GM12878 (cell line): ENCODE results near the gene OVCA2. TPM values are rescaled to one million over a fixed set of nuclear protein-coding genes. Genes with fewer than 3 reads are reported as not detected.

Source experiments
- HDGF ChIP-seq: fragments of 450-650 bp; IDR thresholded peaks from 2 replicates; pipeline ENCODE4 v1.6.1; 2016; ENCODE audit warnings: antibody characterized with exemption
- JUND ChIP-seq: IDR thresholded peaks from 2 replicates; pipeline ENCODE4 v1.6.1; 2012; ENCODE audit warnings: low read depth, mild to moderate bottlenecking, low read length, improper control_type of control experiment, moderate library complexity
- MAX ChIP-seq: IDR thresholded peaks from 2 replicates; pipeline ENCODE4 v1.6.1; 2012; ENCODE audit warnings: low read depth, low read length, improper control_type of control experiment
- MEF2B ChIP-seq: fragments of 450-650 bp; IDR thresholded peaks from 2 replicates; pipeline ENCODE4 v1.6.1; 2018; ENCODE audit warnings: mild to moderate bottlenecking, moderate library complexity; ENCODE audit not compliant: partially characterized antibody, poor library complexity, severe bottlenecking
- MYC ChIP-seq: IDR thresholded peaks from 2 replicates; pipeline ENCODE4 v1.6.1; 2011; ENCODE audit warnings: mild to moderate bottlenecking, low read length, moderate library complexity, inconsistent platforms; ENCODE audit not compliant: insufficient read depth, insufficient replicate concordance, insufficient read length, severe bottlenecking
- NKRF ChIP-seq: fragments of 450-650 bp; conservative IDR thresholded peaks from 2 replicates; pipeline ENCODE4 v1.6.1; 2017; ENCODE audit warnings: mild to moderate bottlenecking, moderate library complexity
- RFX5 ChIP-seq: IDR thresholded peaks from 2 replicates; pipeline ENCODE4 v1.6.1; 2011; ENCODE audit warnings: low read depth, low read length, improper control_type of control experiment
- RUNX3 ChIP-seq: IDR thresholded peaks from 2 replicates; pipeline ENCODE4 v1.6.1; 2012; ENCODE audit warnings: low read length, inconsistent platforms
- WRNIP1 ChIP-seq: IDR thresholded peaks from 2 replicates; pipeline ENCODE4 v1.6.1; 2011; ENCODE audit warnings: low read depth, low read length, improper control_type of control experiment, borderline replicate concordance
- ZNF592 ChIP-seq: fragments of 450-650 bp; IDR thresholded peaks from 2 replicates; pipeline ENCODE4 v1.6.1; 2017; ENCODE audit warnings: mild to moderate bottlenecking, moderate library complexity
- polyA plus RNA-seq, 11 experiments: library from polyadenylated mRNA; depleted of rRNA in 4 of 11; unstranded in 6 of 11; stranded (reverse) in 5 of 11; fragments of >200 nt; fragmentation: Nextera tagmentation in 4 of 11; fragmentation: Illumina TruSeq in 1 of 11; extraction: Ambion mirVana in 4 of 11; extraction: Trizol in 1 of 11; gene quantifications; 1 replicate in 1 of 11; 2 replicates in 10 of 11; pipeline versions ENCODE4 v1.2.1 to v1.2.3, GENCODE V29; 2011 to 2016; ENCODE audit warnings: inconsistent platforms in 2 of 11, missing spikeins in 2 of 11, low read depth in 1 of 11
- total RNA-seq, 4 experiments: library from RNA; depleted of rRNA in 3 of 4; stranded (reverse); fragments of >200 nt in 3 of 4; fragmentation: Illumina TruSeq in 1 of 4; extraction: Trizol in 1 of 4; gene quantifications; 2 replicates each; pipeline versions ENCODE4 v1.2.1 to v1.2.3, GENCODE V29; 2013 to 2021

The OVCA2 gene
- total and polyA plus RNA-seq, 10 of the 15 experiments (the other 5 are each of a cell fraction or from before 2014, with no cell fraction given) = 6.1 to 75.3 (median 40.7) TPM

GRCh38 chr17:2062571-2063183 lies 20.9 kb downstream of the OVCA2 start (continued):
- TF ChIP-seq NKRF (no peak), MEF2B (no peak), ZNF592 (no peak), HDGF (0 out of 2 replicates have a peak, but pooled peaks have one; percentile 62), MYC (no peak), RFX5 (no peak), JUND (no peak), WRNIP1 (no peak), RUNX3 (no peak), MAX (no peak)
